22Rv1 (cell line): Measurements from ENCODE around the gene EDN3.
"Not testable (repeated sequence)": the region's sequence is repeated elsewhere in the genome, so short reads cannot be mapped to it uniquely, and the experiment has no call there.

Source experiments
- H3K27ac ChIP-seq: fragments of 450-650 bp; 2 replicates; pipeline ENCODE4 v1.5.1; 2017
- CTCF ChIP-seq: fragments of 450-650 bp; IDR thresholded peaks from 2 replicates; pipeline ENCODE4 v1.5.1; 2017; ENCODE audit warnings: mild to moderate bottlenecking
- ZFX ChIP-seq: fragments of 450-650 bp; IDR thresholded peaks from 2 replicates; pipeline ENCODE4 v1.6.1; 2017; ENCODE audit warnings: antibody characterized with exemption, borderline replicate concordance

The EDN3 gene

GRCh38 chr20:59336540-59336939, 36.1 kb downstream of the EDN3 start:
- H3K27ac ChIP-seq, result no peak overlapping the region
- TF ChIP-seq CTCF, result no peak
- TF ChIP-seq ZFX, result no peak

- H3K27ac ChIP-seq, result not testable (repeated sequence)
Observed at GRCh38 chr20:59338444-59338843, 38.0 kb downstream of the EDN3 start.

- TF ChIP-seq ZFX (no peak), CTCF (no peak)
- no peak overlapping the region for H3K27ac ChIP-seq
Observed at GRCh38 chr20:59340201-59340885, 39.9 kb downstream of the EDN3 start.

- not testable (repeated sequence) for H3K27ac ChIP-seq
Observed at GRCh38 chr20:59341285-59342022, 41.0 kb downstream of the EDN3 start.

GRCh38 chr20:59342023-59342957, 41.9 kb downstream of the EDN3 start:
- no peak for TF ChIP-seq CTCF
- TF ChIP-seq ZFX, result no peak
- no peak overlapping the region for H3K27ac ChIP-seq

GRCh38 chr20:59346061-59346460, 45.6 kb downstream of the EDN3 start:
- H3K27ac ChIP-seq, result no peak overlapping the region
- TF ChIP-seq CTCF, result no peak

GRCh38 chr20:59349277-59349676, 48.9 kb downstream of the EDN3 start:
- H3K27ac ChIP-seq, result no peak overlapping the region
- TF ChIP-seq ZFX (no peak), CTCF (no peak)
